Measurements from ENCODE around the gene EFHD2.

Gene EFHD2

DNA sequence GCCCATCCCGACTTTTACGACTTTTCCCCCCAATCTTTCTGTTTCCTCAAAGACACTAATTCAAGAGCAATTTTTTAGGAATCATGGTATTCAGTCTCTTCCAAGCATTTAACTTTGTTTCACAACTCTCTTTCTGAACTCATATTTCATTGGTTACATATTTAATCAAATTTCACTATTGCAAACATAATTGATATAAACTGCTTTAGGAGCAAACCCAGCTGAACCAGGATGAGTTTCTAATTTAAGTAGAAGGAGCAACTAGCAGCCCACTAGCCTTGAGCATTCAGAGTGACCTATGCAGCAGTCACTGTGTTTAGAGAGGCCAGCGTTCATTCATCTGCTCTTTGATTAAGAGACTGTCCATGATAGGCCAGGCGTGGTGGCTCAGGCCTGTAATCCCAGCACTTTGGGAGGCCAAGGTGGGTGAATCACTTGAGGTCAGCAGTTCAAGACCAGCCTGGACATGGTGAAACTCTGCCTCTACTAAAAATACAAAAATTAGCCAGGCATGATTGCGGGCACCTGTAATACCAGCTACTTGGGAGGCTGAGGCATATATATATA, 68.0 kb downstream of the EFHD2 start:
- DNase-seq (ENCODE audit: low read depth) = no peak
- TF ChIP-seq, protein P1, sequence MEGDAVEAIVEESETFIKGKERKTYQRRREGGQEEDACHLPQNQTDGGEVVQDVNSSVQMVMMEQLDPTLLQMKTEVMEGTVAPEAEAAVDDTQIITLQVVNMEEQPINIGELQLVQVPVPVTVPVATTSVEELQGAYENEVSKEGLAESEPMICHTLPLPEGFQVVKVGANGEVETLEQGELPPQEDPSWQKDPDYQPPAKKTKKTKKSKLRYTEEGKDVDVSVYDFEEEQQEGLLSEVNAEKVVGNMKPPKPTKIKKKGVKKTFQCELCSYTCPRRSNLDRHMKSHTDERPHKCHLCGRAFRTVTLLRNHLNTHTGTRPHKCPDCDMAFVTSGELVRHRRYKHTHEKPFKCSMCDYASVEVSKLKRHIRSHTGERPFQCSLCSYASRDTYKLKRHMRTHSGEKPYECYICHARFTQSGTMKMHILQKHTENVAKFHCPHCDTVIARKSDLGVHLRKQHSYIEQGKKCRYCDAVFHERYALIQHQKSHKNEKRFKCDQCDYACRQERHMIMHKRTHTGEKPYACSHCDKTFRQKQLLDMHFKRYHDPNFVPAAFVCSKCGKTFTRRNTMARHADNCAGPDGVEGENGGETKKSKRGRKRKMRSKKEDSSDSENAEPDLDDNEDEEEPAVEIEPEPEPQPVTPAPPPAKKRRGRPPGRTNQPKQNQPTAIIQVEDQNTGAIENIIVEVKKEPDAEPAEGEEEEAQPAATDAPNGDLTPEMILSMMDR (conservative IDR thresholded peaks at IDR 0.05; ENCODE audit: low read length) = no peak
- no peak overlapping the region for H3K4me3 ChIP-seq (ENCODE audit: low read length)

Measured in AG10803 (cell line).